NCI-H1417 treated with DMSO at 0.1 percent for 48 hours (cell line): ENCODE results near the gene OR6K3.
"Not testable (repeated sequence)": the region's sequence is repeated elsewhere in the genome, so short reads cannot be mapped to it uniquely, and the experiment has no call there.

Experiments used
- DNase-seq: peaks from one replicate; lab custom pipeline; 2025; lab: John Stamatoyannopoulos, UW

OR6K3 gene, protein sequence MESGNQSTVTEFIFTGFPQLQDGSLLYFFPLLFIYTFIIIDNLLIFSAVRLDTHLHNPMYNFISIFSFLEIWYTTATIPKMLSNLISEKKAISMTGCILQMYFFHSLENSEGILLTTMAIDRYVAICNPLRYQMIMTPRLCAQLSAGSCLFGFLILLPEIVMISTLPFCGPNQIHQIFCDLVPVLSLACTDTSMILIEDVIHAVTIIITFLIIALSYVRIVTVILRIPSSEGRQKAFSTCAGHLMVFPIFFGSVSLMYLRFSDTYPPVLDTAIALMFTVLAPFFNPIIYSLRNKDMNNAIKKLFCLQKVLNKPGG

DNA sequence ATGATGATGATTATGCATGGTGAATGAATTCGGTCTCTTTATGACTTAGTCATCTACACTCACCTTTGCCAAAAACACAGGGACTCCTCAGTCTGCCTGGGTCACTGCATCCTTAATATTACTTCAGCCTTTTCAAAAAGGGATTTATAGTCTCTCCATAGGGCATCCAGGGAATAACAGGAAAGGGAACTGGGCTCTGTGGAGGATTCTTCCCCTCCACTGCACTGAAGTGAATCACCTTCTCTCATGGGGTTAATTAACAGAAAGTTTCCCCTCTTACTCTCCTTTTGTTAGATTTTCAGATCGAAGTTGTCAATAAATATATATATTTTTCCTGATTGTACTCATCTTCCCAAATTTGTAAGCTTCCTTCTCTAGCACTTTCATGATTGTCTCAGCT is at the start of gene OR6K3:
Gene OR6K3, minus strand, starts transcription at position 101 of the 400 bp plus-strand sequence. CDS start 2,605 bp downstream, outside the sequence.
- DNase-seq: no peak

DNA sequence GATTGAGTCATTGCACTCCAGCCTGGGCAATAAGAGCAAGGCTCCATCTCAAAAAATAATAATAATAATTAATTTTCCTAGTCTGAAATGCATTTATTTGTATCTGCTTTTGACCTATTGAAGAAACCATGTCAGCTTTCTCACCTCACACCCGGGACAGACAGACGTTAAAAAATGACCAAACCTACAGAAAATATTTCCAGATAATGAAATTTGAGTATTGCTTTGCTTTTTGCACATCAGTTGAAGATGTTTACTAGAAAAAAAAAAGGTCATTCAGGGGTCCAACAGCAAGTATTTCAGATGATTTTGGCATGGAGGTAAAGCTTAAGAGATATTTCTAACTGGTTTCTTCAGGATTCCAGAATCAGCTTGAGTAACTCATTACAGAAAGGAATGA is 33.9 kb upstream of the OR6K3 start, which contains the start of gene OR6K6:
Gene OR6K6, plus strand, starts transcription at position 301 of the 400 bp plus-strand sequence. CDS start 168 bp downstream, outside the sequence.
- DNase-seq: no peak

DNA sequence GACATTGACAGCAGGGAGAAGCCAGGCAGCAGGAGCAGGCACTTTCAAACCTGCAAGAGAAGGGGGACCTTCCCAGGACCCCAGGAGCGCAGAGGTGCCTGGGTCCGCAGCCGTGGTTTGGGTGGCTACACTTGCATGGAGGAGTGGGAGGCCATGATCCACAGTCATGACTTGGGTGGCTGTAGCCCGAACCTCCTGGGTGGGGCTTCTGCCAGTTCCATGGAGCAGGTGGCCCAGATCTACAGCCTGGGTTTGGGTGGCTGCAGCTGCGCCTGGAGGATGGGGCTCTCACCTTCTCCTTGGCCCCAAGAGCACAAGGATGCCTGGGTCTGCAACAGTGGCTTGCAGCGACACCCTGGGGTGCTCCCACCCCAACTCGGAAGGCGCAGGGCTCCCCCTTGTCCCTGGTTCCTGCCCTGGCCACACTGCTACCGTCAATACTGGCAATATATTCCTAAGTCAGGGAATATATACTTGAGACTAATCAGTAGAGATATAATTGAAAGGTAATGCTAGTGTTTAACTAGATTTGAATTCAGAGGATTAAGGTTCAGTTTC is 31.7 kb upstream of the OR6K3 start:
- no peak for DNase-seq

DNA sequence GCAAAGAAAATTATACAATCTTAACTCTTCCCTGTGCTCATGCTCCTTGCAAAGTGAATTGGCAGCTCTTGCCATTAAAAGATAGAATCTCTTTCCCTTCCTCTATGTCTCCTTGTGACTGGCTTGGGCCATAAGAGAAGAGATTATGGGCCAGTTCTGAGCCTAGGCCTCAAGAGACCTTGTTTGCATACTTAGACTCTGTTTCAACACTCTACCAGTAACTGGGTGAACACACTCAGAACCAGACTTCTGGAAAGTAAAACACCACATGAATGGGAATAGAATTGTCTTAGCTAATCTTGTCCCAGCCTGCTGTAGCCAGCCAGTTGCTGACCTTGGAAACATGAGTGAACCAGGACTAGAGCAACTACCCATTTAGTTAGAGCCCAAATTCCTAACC is 15.3 kb upstream of the OR6K3 start:
- DNase-seq: no peak

DNA sequence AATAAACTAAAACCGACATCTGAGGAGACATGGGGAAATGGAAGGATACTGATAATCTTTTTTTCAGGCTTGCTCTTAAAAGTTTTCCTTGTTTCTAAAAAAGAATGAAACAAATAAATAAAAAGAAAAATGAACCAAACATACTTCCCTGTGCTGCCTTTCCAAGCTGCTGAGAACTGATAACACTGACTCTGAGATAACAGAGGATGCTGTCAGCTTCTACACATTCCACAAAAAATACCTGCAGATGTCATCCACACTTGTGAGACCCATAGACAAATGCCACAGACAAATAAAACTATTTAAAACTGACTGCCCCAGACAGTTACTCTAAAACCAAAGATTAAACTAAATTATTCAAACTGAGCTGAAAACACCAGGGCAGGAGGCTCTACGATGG is 12.0 kb upstream of the OR6K3 start:
- DNase-seq: no peak

DNA sequence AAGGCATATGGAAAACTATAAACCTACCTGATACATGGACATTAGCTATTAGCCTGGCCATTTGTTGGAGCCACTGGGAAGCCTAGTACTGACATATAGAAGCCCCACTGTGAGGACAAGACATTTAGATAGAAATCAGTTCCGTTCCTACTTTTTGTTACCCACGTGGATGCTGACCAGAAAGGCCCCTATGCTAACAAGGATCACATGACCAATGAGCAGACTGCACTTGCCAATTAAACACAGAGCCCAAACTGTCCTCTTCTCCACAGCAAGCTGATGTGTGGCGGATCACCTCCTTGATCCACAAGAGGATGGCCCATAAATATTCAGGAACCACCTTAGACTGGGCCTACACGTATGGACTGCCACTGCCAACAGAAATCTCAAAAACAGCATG is 11.2 kb upstream of the OR6K3 start:
- no peak for DNase-seq

DNA sequence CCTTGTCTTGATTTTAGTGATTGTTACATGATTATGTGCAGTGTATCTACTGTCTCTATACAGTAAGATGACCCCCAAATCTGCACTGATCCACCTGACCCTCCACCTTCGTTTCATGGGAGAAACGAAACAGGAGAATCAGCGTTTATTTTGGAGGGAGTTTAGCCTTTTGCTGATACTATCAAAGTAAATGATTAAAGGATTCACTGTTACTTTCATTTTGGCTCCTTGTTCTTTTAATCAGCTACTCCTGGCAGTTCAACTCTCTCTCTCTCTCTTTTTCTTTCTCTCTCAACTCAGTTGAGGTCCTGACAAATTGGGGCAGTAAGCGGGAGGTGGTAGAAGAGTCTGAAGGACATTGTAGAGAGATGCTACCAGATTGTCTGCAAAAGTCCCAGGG is 9.9 kb upstream of the OR6K3 start:
- no peak for DNase-seq

DNA sequence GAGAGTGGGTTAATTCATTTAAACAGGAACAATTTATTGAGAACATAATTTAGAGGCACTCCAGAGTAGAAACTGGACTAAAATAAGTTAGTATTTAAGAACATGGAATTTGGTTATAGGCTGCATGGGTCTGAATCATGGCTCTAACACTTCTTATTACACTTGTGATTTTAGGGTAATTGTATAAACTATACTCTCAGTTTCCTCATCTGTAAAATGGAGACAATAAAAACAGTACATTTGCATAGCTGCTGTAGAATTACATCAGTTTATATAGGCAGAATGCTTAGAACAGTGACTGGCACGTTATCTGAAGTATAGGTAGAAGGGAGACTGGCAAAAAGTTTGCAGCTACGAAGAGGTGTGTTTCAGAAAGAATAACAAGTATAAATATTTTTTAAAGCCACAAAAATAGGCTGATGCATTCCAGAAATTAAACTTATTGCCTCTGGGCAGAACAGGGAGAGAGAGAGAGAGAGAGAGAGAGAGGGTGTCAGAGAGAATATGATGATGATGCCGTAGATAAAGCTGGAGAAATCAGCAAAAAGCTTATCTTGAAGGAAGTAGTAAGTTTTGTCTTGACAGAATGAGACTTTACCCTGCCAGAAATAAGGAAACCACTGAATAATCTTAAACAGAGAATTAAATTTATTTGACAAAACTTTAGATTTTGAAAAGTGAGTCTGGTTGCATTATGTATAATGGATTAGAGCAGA is 8.1 kb upstream of the OR6K3 start:
- DNase-seq: no peak

DNA sequence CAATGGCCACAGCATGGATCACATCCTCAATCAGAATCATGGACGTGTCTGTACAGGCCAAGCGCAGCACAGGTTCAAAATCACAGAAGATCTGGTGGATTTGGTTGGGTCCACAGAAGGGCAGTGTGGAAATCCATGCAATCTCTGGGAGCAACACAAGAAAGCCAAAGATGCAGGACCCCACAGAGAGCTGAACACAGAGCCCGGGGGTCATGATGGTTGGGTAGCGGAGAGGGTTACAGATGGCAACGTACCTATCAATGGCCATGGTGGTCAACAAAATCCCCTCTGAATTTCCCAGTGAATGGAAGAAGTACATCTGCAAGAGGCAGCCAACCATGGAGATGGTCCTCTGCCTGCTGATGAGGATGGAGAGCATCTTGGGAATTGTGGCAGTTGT is 3.9 kb upstream of the OR6K3 start:
- no peak for DNase-seq

DNA sequence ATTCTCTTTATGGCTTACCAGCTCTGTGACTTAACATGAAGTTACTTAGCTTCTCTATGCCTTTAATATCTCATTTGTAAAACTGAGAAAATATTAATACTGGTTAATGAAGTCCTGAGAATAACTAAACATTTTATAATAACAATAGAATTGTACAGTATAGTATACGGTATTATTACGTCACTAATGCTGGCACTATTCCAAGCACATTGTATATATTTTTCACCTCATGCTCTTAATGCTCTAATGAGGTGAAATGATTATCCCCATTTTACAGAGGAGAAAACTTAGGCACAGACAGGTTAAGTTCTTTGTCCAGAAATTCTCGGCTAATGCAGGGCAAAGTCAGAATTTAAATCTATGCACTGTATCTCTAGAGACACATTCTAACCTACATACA is 856 bp downstream of the OR6K3 start:
- DNase-seq: no peak

DNA sequence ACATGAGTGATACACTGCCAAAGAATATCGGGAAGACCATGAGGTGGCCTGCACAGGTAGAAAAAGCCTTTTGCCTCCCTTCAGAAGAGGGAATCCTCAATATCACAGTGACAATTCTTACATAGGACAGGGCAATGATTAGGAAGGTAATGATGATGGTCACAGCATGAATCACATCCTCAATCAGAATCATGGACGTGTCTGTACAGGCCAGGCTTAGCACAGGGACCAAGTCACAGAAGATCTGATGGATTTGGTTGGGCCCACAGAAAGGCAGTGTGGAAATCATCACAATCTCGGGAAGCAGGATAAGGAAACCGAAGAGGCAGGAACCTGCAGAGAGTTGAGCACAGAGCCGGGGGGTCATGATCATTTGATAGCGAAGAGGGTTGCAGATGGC is 3.2 kb downstream of the OR6K3 start:
- DNase-seq: no peak

DNA sequence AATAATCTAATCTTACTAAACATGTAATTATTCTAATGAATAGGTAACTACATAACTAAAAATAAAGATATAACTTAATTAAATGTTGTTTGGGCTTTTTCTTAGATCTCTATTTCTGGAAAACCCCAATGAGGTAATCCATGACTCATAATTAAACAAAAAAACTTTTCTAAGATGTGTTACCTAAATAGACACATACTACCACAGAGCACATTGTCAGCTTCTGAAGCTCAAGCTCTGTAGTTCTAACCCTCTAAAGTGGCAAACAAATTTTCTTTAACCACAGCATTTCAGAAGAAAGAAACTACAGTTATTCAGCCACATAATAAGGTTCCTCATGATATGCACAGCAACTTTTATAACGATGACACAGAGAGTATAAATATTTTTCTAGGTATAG is 4.2 kb downstream of the OR6K3 start:
- no peak for DNase-seq

DNA sequence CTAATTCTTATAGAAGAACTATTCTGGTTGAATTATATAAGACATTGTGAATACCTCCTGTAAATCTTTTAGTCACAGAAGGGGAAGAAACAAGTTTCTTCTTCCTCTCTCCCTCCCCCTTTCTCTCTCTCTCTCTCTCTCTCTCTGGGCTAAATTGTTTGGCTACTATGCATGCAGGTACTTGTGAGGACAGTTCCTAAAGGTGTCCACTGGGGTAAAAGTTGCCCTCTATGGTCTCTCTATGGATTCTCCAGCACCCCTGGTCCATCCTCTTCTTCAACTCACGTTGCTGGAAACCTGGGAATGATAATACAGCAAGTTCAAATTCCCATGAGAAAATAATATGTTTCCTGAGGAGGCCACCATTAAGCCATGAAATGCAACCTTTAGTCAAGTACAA is 5.8 kb downstream of the OR6K3 start:
- DNase-seq: no peak

DNA sequence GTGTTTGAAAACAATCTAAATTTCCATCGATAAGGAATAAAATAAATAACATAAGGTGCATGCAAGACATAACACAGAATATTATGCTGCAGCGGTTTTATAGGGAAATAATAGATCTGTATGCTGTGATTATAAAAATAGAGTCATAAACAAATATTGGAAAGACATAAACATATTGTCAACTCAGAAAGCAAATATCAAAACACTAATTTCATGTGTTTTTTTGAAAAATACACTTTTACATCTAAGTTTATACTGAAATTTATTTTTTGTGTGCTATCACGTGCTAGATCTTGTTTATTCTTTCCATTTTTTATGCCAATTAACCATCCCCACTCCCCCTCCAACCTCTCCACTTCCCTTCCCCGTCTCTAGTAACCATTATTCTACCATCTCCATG is 9.4 kb downstream of the OR6K3 start:
- no peak for DNase-seq

DNA sequence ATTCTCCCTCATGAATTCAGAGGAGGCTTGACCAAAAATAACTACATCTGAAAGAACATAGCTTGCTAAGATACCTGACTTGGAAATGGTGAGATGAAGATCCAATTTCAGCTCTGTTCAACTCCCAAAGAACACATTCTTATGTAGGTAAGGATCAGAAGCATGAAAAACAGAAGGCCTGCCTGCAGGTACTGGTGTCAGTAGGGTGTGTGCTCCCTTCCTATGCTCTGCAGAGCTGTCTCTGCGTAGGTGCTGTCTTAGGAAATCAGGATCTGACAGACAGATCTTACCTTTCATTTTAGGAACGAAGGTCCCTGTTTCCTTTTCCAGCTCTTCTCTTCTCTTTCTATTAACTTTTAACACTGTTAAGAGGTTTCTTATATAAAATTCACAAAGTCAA is 14.4 kb downstream of the OR6K3 start:
- DNase-seq: no peak

DNA sequence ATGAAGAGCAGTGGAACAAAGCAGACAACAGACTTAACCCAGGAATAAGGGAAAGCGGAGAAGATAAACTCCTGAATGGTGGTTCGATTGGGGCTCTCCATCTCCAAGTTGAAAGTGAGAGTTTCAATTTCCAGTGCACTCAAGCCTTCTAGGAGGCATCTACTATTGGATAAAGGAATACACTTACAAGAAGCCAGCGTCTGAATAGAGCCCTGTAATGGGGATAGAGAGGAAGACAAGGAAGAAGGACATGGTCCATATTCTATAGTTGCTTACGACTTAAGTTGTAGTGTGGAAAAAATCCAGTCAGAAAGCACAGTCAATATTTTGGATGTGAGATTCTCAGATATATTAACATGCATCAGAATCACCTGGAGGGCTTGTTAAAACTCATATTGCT is 20.0 kb downstream of the OR6K3 start, which contains the start of gene OR6K2:
Gene OR6K2, minus strand, starts transcription at position 101 of the 400 bp plus-strand sequence. Its CDS starts 0 bp downstream, at position 101.
- DNase-seq: no peak

DNA sequence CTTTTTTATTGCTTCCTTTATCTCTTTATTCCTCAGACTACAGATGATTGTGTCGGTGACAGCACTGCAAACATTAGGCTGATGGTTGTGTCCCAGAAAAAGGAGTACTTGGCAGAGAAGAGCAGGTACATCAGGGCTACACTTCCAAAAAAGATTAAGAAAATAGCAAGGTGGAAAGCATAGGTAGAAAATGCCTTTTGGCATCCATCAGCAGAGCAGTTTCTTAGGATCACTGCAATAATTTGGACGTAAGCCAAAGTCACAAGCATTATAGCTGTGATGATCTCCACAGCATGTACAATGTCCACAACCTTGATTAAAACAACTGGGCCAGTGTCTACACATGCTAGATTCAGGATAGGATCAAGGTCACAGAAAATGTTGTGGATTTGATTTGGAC is 25.9 kb downstream of the OR6K3 start:
- DNase-seq: no peak

DNA sequence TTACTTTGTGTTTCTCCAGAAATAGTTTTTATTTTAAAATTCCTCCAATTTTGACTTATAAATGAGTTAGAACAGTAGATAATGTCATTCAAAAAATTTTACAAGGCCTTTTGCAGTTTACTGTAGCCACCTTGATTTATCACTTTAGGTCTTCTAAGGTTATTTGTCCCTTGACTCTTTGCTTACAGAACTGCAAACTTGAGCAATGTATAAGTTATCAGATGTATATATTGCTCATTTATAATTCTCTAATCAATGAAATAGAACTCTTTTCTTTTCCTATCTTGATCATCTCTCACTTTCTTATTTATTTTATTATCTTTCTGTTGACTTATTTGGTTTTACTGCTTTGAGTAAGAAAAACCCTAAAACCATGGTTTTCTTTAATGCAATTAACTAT is 28.2 kb downstream of the OR6K3 start:
- no peak for DNase-seq

DNA sequence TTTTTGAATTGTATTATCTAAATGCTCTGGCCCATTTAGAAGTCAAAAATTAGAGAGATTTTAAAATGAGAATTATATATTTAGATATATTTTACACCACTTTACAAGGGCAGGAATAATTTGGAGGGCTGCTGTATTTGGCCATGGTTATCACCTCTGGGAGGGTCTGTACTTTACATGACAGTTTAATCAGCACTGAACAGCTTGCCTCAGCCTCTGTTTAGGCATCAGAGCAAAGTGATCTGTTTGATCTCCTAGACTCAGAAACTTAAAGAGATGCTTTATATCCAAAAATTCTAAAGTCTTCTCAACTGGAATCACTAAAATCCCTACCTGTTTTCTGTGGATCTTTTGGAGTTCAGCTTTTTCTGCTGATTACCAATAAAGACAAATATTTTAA is 28.6 kb downstream of the OR6K3 start:
- no peak for DNase-seq

DNA sequence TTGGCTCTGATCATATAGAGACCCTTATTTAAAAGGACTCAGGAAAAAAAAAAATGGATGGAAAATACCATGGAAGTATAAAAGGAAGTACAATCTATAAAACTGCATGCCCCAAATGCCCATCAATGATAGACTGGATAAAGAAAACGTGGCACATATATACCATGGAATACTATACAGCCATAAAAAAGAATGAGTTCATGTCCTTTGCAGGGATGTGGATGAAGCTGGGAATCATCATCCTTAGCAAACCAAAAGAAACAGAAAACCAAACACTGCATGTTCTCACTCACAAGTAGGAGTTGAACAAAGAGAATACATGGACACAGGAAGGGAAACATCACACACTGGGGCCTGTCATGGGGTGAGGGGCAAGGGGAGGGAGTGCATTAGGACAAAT is 29.4 kb downstream of the OR6K3 start:
- not testable (repeated sequence) for DNase-seq

DNA sequence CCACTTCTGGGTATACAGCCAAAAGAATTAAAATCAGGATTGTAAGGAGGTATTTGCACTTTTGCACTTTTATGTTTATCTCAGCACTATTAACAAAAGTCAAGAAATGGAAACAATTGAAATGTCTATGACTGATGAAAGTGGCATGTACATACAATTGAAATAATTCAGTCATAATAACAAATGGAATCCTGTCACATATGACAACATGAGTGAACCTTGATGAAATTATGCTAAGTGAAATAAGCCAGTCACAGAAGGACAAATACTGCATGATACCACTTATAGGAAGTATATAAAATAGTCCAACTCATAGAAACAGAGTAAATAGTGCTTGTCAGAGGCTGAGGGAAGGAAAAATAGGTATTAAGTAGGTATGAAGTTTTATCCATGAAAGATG is 30.6 kb downstream of the OR6K3 start:
- DNase-seq: no peak

DNA sequence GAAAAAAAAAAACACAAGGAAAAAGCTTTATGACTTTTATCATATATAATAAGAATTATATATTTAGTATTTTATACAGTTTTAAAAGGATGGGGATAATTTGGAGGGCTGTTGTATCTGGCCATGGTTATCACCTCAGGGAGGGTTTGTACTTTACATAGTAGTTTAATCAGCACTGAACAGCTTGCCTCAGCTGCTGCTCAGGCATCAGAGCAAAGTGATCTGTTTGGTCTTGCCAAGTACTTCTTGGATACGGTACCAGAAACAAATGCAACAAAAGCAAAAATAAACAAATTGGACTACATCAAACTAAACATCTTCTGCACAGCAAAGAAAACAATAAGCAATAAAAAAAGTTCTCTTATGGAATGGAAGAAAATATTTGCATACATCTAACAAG is 31.4 kb downstream of the OR6K3 start:
- no peak for DNase-seq

DNA sequence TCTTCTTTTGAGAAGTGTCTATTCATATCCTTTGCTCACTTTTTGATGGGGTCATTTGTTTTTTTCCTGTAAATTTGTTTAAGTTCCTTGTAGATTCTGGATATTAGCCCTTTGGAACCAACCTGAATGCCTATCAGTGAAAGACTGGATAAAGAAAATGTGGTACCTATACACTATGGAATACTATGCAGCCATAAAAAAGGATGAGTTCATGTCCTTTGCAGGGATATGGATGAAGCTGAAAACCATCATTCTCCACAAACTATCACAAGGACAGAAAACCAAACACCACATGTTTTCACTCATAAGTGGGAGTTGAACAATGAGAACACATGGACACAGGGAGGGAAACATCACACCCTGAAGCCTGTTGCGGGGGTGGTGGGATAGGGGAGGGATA is 32.2 kb downstream of the OR6K3 start:
- DNase-seq: not testable (repeated sequence)
